Measurements from ENCODE around the gene SIN3A.

Gene SIN3A

DNA sequence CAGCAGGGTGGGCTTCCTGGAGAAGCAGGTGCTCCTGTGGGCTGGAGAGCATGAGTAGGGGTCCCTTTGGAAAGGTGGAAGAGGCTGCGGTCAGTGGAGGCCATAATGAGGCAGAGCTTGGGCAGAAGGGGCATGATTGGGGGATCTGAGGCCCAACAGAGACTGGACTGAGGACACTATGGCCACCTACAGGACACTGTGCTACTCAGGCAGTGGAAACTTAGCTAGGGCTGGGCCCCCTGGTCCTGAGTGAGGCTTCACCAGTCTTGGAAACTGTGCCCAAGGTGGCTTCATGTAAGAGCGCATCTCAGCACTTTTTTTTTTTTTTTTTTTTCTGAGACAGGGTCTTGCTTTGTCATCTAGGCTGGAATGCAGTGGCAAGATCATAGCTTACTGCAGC, 121.9 kb downstream of the SIN3A start:
- no peak for DNase-seq

DNA sequence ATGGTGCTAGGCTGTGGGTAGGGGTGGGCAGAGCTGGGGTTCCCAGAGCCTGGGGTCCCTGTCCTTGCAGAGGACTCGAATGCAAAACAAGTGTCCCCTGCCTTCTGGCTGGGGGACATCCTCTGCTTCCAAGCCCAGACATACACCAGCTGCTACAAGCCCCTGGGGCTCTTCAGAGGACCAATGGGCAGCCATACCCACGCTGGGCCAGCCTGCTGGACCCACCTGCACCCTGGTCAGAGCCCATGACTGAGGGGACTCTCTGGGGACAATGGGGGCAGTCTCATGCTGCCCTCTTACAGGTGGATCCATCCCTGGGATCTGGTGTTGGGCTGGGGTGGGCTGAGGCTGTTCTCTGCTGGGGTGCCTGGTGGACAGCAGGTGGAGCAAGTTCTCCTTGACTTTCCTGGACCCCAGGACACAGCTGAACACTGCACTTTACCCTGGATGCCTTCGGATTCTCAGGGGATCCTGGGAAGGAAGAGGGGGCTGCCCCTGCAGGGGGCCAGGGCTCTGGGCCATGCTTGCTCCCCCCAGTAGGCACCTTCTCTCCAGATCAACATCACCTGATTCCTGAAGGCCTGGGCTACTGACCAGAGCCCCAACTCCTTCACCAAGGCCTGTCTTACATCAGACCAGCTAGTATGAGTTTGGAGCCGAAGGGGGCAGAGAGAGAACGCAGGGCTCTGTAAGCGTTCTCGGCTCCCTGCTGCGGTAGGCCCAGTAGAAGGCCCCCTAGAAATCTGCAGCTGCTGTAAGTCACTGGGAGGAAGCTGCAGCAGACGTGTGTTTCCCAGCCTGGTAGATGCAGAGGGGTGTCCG, 122.8 kb downstream of the SIN3A start:
- no peak for DNase-seq

DNA sequence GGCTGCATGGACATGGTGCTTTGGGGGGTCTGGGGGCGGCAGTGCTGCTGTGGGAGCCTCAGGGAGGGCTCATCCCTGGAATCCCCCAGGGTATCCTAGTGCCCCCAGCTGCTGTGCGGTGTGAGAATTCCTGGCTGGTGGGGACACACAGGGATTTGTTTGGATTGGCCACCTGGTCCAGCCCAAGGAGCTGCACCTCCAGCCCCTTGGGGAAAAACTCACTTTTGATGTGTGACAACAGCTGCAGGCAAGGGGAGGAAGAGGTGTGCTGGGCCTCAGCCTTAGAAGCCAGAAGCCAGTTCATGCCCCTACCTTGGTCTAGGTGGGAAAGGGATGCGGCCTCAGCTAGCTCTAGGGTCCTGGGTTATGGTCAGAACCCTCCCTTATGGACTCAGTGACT, 124.0 kb downstream of the SIN3A start:
- no peak for DNase-seq

DNA sequence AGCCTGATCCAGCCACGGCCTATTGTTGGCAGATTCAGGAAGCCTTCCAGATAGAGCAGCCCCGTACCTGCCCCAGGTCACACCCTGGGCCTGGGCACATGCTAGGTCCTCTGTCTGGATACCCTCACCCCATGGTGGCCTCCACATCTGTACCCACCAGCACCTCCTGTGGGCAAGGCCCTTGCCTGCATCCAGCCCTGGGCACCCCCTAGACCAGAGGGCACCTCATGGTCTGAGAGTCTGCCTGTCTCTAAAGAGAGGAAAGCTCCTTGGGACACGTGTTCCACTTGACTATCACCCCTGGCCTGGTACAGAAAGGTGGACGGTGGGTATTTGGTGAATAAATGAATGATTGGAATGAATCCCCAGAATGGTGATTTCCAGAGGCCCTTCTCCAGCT, 124.5 kb downstream of the SIN3A start:
- no peak for DNase-seq

DNA sequence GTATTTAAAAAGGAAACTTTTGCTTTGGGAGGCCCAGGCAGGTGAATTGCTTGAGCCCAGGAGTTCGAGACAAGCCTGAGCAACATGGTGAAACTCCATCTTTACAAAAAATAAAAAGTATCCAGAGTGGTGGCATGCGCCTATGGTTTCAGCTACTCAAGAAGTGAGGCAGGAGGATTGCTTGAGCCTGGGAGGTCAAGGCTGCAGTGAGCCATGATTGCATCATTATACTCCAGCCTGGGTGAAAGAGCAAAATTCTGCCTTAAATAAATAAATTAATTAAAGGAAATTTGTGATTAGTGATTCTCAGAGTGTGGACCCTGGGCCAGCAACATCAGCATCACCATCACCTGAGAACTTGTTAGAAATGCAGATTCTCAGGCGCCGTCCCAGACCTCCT, 125.6 kb downstream of the SIN3A start:
- no peak for DNase-seq

DNA sequence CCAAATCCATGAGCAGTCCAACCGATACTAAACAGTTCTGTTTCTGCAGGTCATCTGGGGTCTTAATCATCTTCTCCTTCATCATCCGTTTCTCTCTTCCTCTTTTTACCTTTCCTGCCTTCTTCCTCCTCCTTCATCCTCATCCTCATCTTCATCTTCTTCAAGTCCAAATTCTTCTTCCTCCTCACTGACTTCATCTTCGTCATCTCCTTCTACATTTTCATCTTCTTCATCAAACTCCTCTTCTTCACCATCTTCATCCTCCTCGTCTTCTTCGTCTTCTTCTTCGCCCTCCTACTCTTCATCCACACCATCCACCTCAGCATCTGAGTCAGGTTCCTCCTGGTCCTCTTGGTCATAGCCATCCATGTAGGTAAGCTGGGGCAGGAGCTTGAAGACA, 129.8 kb downstream of the SIN3A start:
- DNase-seq: no peak

Measured in DMS153 (cell line).